Liver (tissue), 3 donors: Measurements from ENCODE around the gene ZBTB7A.

Experiments used
- EGR1 ChIP-seq, 2 donors: IDR thresholded peaks; 2 replicates each; pipeline ENCODE4 v1.6.1; 2016 to 2018; ENCODE audit warnings: antibody characterized with exemption in 2 of 2, low read depth in 2 of 2
- GABPA ChIP-seq, 2 donors: IDR thresholded peaks in 1 of 2; conservative IDR thresholded peaks in 1 of 2; 2 replicates each; pipeline ENCODE4 v1.6.1; 2016; ENCODE audit warnings: antibody characterized with exemption in 2 of 2, mild to moderate bottlenecking in 1 of 2, moderate library complexity in 1 of 2
- HNF4G ChIP-seq: IDR thresholded peaks from 2 replicates; pipeline ENCODE4 v1.6.1; 2016; ENCODE audit warnings: antibody characterized with exemption
- RAD21 ChIP-seq, 2 donors: IDR thresholded peaks; 2 replicates each; pipeline ENCODE4 v1.6.1; 2016; ENCODE audit warnings: antibody characterized with exemption in 2 of 2, mild to moderate bottlenecking in 2 of 2
- REST ChIP-seq: IDR thresholded peaks from 2 replicates; pipeline ENCODE4 v1.6.1; 2016; ENCODE audit warnings: antibody characterized with exemption, mild to moderate bottlenecking
- SP1 ChIP-seq: IDR thresholded peaks from 2 replicates; pipeline ENCODE4 v1.6.1; 2018; ENCODE audit warnings: antibody characterized with exemption, mild to moderate bottlenecking
- TAF1 ChIP-seq: conservative IDR thresholded peaks from 2 replicates; pipeline ENCODE4 v1.6.1; 2016; ENCODE audit warnings: antibody characterized with exemption, mild to moderate bottlenecking
- YY1 ChIP-seq: IDR thresholded peaks from 2 replicates; pipeline ENCODE4 v1.6.1; 2016; ENCODE audit warnings: antibody characterized with exemption, mild to moderate bottlenecking
- TF ChIP-seq, protein P1 (sequence below): fragments of 150-350 bp; IDR thresholded peaks from 2 replicates; pipeline ENCODE4 v1.5.1; 2017; ENCODE audit warnings: improper control_type of control experiment, low read depth, low read length; ENCODE audit not compliant: missing input control
- TF ChIP-seq, protein P2 (sequence below): IDR thresholded peaks from 2 replicates; pipeline ENCODE4 v1.6.1; 2016; ENCODE audit warnings: antibody characterized with exemption
- TF ChIP-seq, protein P3 (sequence below): IDR thresholded peaks from 2 replicates; pipeline ENCODE4 v1.6.1; 2016; ENCODE audit warnings: antibody characterized with exemption
- donor health status: healthy.
- donor health status: healthy.

GRCh38 chr19:4064496-4065260, 2.0 kb downstream of the ZBTB7A start:
- TF ChIP-seq, protein P1, sequence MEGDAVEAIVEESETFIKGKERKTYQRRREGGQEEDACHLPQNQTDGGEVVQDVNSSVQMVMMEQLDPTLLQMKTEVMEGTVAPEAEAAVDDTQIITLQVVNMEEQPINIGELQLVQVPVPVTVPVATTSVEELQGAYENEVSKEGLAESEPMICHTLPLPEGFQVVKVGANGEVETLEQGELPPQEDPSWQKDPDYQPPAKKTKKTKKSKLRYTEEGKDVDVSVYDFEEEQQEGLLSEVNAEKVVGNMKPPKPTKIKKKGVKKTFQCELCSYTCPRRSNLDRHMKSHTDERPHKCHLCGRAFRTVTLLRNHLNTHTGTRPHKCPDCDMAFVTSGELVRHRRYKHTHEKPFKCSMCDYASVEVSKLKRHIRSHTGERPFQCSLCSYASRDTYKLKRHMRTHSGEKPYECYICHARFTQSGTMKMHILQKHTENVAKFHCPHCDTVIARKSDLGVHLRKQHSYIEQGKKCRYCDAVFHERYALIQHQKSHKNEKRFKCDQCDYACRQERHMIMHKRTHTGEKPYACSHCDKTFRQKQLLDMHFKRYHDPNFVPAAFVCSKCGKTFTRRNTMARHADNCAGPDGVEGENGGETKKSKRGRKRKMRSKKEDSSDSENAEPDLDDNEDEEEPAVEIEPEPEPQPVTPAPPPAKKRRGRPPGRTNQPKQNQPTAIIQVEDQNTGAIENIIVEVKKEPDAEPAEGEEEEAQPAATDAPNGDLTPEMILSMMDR: no peak
- no peak for TF ChIP-seq SP1
- no peak for TF ChIP-seq RAD21 (IDR thresholded peaks at IDR 0.05)
- no peak for TF ChIP-seq REST
- no peak for TF ChIP-seq EGR1 (IDR thresholded peaks at IDR 0.05; ENCODE audit: low read depth in 2 of 2)
- TF ChIP-seq, protein P2, sequence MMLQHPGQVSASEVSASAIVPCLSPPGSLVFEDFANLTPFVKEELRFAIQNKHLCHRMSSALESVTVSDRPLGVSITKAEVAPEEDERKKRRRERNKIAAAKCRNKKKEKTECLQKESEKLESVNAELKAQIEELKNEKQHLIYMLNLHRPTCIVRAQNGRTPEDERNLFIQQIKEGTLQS: no peak
- TF ChIP-seq, protein P3, sequence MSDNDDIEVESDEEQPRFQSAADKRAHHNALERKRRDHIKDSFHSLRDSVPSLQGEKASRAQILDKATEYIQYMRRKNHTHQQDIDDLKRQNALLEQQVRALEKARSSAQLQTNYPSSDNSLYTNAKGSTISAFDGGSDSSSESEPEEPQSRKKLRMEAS: no peak
- TF ChIP-seq YY1: no peak
- TF ChIP-seq GABPA (IDR thresholded peaks at IDR 0.05 in 1 of 2, conservative IDR thresholded peaks at IDR 0.05 in 1 of 2): no peak
- no peak for TF ChIP-seq TAF1
- no peak for TF ChIP-seq HNF4G
